ENCODE measurements around the gene LRRC8D.
"Not testable (repeated sequence)": the region's sequence is repeated elsewhere in the genome, so short reads cannot be mapped to it uniquely, and the experiment has no call there.

Gene LRRC8D
- long read RNA-seq, donor 1, partial matches to known transcripts, result 0 of 6 reads
- long read RNA-seq, donor 1, other reads (novel, unspliced or antisense), result 0 of 6 reads
- long read RNA-seq, donor 2, partial matches to known transcripts, result 14 of 20 reads
- long read RNA-seq, donor 2, other reads (novel, unspliced or antisense), result 0 of 20 reads
- long read RNA-seq, donor 3, partial matches to known transcripts, result 0 of 7 reads
- long read RNA-seq, donor 3, other reads (novel, unspliced or antisense), result 0 of 7 reads
- long read RNA-seq, donor 4, transcript LRRC8D-201 (3 exons, 3,950 nt), result major isoform, 9 of 14 reads
- long read RNA-seq, donor 4, partial matches to known transcripts, result 0 of 14 reads
- long read RNA-seq, donor 4, other reads (novel, unspliced or antisense), result 0 of 14 reads
- long read RNA-seq, donor 5, transcript LRRC8D-201 (3 exons, 3,950 nt), result major isoform, 8 of 10 reads
- long read RNA-seq, donor 5, partial matches to known transcripts, result 0 of 10 reads
- long read RNA-seq, donor 5, other reads (novel, unspliced or antisense), result 0 of 10 reads
- long read RNA-seq, donor 6, transcript LRRC8D-201 (3 exons, 3,950 nt), result major isoform, 8 of 13 reads
- long read RNA-seq, donor 6, partial matches to known transcripts, result 0 of 13 reads
- long read RNA-seq, donor 6, other reads (novel, unspliced or antisense), result 0 of 13 reads
- long read RNA-seq, donor 7, transcript LRRC8D-201 (3 exons, 3,950 nt), result major isoform, 15 of 65 reads
- long read RNA-seq, donor 7, partial matches to known transcripts, result 46 of 65 reads
- long read RNA-seq, donor 7, other reads (novel, unspliced or antisense), result 0 of 65 reads
- long read RNA-seq, donor 8, transcript LRRC8D-201 (3 exons, 3,950 nt), result major isoform, 6 of 8 reads
- long read RNA-seq, donor 8, partial matches to known transcripts, result 0 of 8 reads
- long read RNA-seq, donor 8, other reads (novel, unspliced or antisense), result 0 of 8 reads

GRCh38 chr1:89820422-89821321 is at the start of gene LRRC8D:
TSS of gene LRRC8D (plus strand) at chr1:89821032. CDS start at chr1:89933069, 112,037 bp downstream.
- DNase-seq, result peak; percentile 91

- no peak for DNase-seq
Observed at GRCh38 chr1:89771991-89772560, 48.8 kb upstream of the LRRC8D start.

- DNase-seq, result not testable (repeated sequence)
Observed at GRCh38 chr1:89776104-89776503, 44.7 kb upstream of the LRRC8D start.

GRCh38 chr1:89777271-89777670 is 43.6 kb upstream of the LRRC8D start:
- DNase-seq, result not testable (repeated sequence)

GRCh38 chr1:89779151-89779940 is 41.5 kb upstream of the LRRC8D start:
- DNase-seq, result no peak

- DNase-seq, result no peak
Observed at GRCh38 chr1:89780721-89781120, 40.1 kb upstream of the LRRC8D start.

- no peak for DNase-seq
Observed at GRCh38 chr1:89781494-89782126, 39.2 kb upstream of the LRRC8D start.

GRCh38 chr1:89786628-89787214 is 34.1 kb upstream of the LRRC8D start:
- no peak for DNase-seq

GRCh38 chr1:89790592-89790991 is 30.2 kb upstream of the LRRC8D start:
- DNase-seq, result no peak

GRCh38 chr1:89791064-89791726 is 29.6 kb upstream of the LRRC8D start:
- no peak for DNase-seq

GRCh38 chr1:89794406-89794805 is 26.4 kb upstream of the LRRC8D start:
- no peak for DNase-seq

- not testable (repeated sequence) for DNase-seq
Observed at GRCh38 chr1:89795571-89795970, 25.3 kb upstream of the LRRC8D start.

GRCh38 chr1:89797876-89798275 is 23.0 kb upstream of the LRRC8D start:
- DNase-seq, result not testable (repeated sequence)

- DNase-seq, result no peak
Observed at GRCh38 chr1:89799495-89799894, 21.3 kb upstream of the LRRC8D start.

GRCh38 chr1:89800022-89800655 is 20.7 kb upstream of the LRRC8D start:
- DNase-seq, result no peak

- DNase-seq, result no peak
Observed at GRCh38 chr1:89800718-89801117, 20.1 kb upstream of the LRRC8D start.

- no peak for DNase-seq
Observed at GRCh38 chr1:89802051-89802450, 18.8 kb upstream of the LRRC8D start.

GRCh38 chr1:89802841-89803240 is 18.0 kb upstream of the LRRC8D start:
- DNase-seq, result no peak
